ENCODE results near the gene APOH. TPM values are rescaled to one million over a fixed set of nuclear protein-coding genes. Genes with fewer than 3 reads are reported as not detected.

The APOH gene
- polyA plus RNA-seq, result not detected

GRCh38 chr17:66228887-66229782 is at the start of gene APOH:
APOH (minus strand) TSS chr17:66229415; CDS start chr17:66229379, 36 bp downstream.
- H3K9me3 ChIP-seq (ENCODE audit: control insufficient read depth in 2 of 2, insufficient read depth in 1 of 2, low read depth in 1 of 2, low read length in 1 of 2), result no peaks in the 10 kb centered on the region
- H3K4me3 ChIP-seq (ENCODE audit: low read depth in 1 of 2, low read length in 2 of 2), result no peak within 1 kb of the TSS
- no peaks in the 10 kb centered on the region for H3K27me3 ChIP-seq (ENCODE audit: control insufficient read depth in 1 of 2, insufficient read depth in 2 of 2, low read length in 2 of 2)
- no peak within 1 kb of the TSS for H3K27ac ChIP-seq (ENCODE audit: low read depth in 2 of 2, low read length in 1 of 2)
- WGBS, 2 donors, result 72 to 86% methylated on average over 20 of the region's 20 CpGs
- no peaks in the 10 kb centered on the region for H3K36me3 ChIP-seq (ENCODE audit: control insufficient read depth in 2 of 2, insufficient read depth in 2 of 2, low read length in 1 of 2)
- H3K4me1 ChIP-seq (ENCODE audit: control insufficient read depth in 2 of 2, insufficient read depth in 2 of 2, low read length in 1 of 2), result no peaks in the 10 kb centered on the region

GRCh38 chr17:66277191-66277590 is 48.0 kb upstream of the APOH start:
- WGBS, 2 donors, result 87 to 90% methylated on average over 2 of the region's 2 CpGs
- H3K36me3 ChIP-seq (ENCODE audit: control insufficient read depth in 2 of 2, insufficient read depth in 2 of 2, low read length in 1 of 2), result no peaks in the 10 kb centered on the region
- no peak overlapping the region for H3K4me3 ChIP-seq (ENCODE audit: low read depth in 1 of 2, low read length in 2 of 2)
- no peaks in the 10 kb centered on the region for H3K9me3 ChIP-seq (ENCODE audit: control insufficient read depth in 2 of 2, insufficient read depth in 1 of 2, low read depth in 1 of 2, low read length in 1 of 2)
- H3K4me1 ChIP-seq (ENCODE audit: control insufficient read depth in 2 of 2, insufficient read depth in 2 of 2, low read length in 1 of 2), result no peaks in the 10 kb centered on the region
- no peak overlapping the region for H3K27ac ChIP-seq (ENCODE audit: low read depth in 2 of 2, low read length in 1 of 2)
- H3K27me3 ChIP-seq (ENCODE audit: control insufficient read depth in 1 of 2, insufficient read depth in 2 of 2, low read length in 2 of 2), result no peaks in the 10 kb centered on the region

- WGBS, 2 donors, result 93% methylated on average over 3 of the region's 3 CpGs
- Histone ChIP-seq H3K36me3 (ENCODE audit: control insufficient read depth in 2 of 2, insufficient read depth in 2 of 2, low read length in 1 of 2) (no peaks in the 10 kb centered on the region), H3K9me3 (ENCODE audit: control insufficient read depth in 2 of 2, insufficient read depth in 1 of 2, low read depth in 1 of 2, low read length in 1 of 2) (no peaks in the 10 kb centered on the region), H3K4me3 (ENCODE audit: low read depth in 1 of 2, low read length in 2 of 2) (no peak overlapping the region), H3K4me1 (ENCODE audit: control insufficient read depth in 2 of 2, insufficient read depth in 2 of 2, low read length in 1 of 2) (no peaks in the 10 kb centered on the region), H3K27ac (ENCODE audit: low read depth in 2 of 2, low read length in 1 of 2) (no peak overlapping the region), H3K27me3 (ENCODE audit: control insufficient read depth in 1 of 2, insufficient read depth in 2 of 2, low read length in 2 of 2) (no peaks in the 10 kb centered on the region)
Observed at GRCh38 chr17:66276328-66276937, 47.2 kb upstream of the APOH start.

- Histone ChIP-seq H3K36me3 (ENCODE audit: control insufficient read depth in 2 of 2, insufficient read depth in 2 of 2, low read length in 1 of 2) (no peaks in the 10 kb centered on the region), H3K27me3 (ENCODE audit: control insufficient read depth in 1 of 2, insufficient read depth in 2 of 2, low read length in 2 of 2) (no peaks in the 10 kb centered on the region), H3K4me3 (ENCODE audit: low read depth in 1 of 2, low read length in 2 of 2) (no peak overlapping the region), H3K4me1 (ENCODE audit: control insufficient read depth in 2 of 2, insufficient read depth in 2 of 2, low read length in 1 of 2) (no peaks in the 10 kb centered on the region), H3K9me3 (ENCODE audit: control insufficient read depth in 2 of 2, insufficient read depth in 1 of 2, low read depth in 1 of 2, low read length in 1 of 2) (no peaks in the 10 kb centered on the region), H3K27ac (ENCODE audit: low read depth in 2 of 2, low read length in 1 of 2) (no peak overlapping the region)
- 60 to 65% methylated on average over 6 of the region's 6 CpGs for WGBS, 2 donors
Observed at GRCh38 chr17:66275651-66276050, 46.4 kb upstream of the APOH start.

- H3K4me1 ChIP-seq (ENCODE audit: control insufficient read depth in 2 of 2, insufficient read depth in 2 of 2, low read length in 1 of 2), result no peaks in the 10 kb centered on the region
- no peaks in the 10 kb centered on the region for H3K9me3 ChIP-seq (ENCODE audit: control insufficient read depth in 2 of 2, insufficient read depth in 1 of 2, low read depth in 1 of 2, low read length in 1 of 2)
- no peaks in the 10 kb centered on the region for H3K27me3 ChIP-seq (ENCODE audit: control insufficient read depth in 1 of 2, insufficient read depth in 2 of 2, low read length in 2 of 2)
- H3K4me3 ChIP-seq (ENCODE audit: low read depth in 1 of 2, low read length in 2 of 2), result no peak overlapping the region
- no peak overlapping the region for H3K27ac ChIP-seq (ENCODE audit: low read depth in 2 of 2, low read length in 1 of 2)
- H3K36me3 ChIP-seq (ENCODE audit: control insufficient read depth in 2 of 2, insufficient read depth in 2 of 2, low read length in 1 of 2), result no peaks in the 10 kb centered on the region
Observed at GRCh38 chr17:66273586-66273848, 44.3 kb upstream of the APOH start.

GRCh38 chr17:66272811-66273585 is 43.8 kb upstream of the APOH start:
- Histone ChIP-seq H3K27me3 (ENCODE audit: control insufficient read depth in 1 of 2, insufficient read depth in 2 of 2, low read length in 2 of 2) (no peaks in the 10 kb centered on the region), H3K4me3 (ENCODE audit: low read depth in 1 of 2, low read length in 2 of 2) (no peak overlapping the region), H3K27ac (ENCODE audit: low read depth in 2 of 2, low read length in 1 of 2) (no peak overlapping the region), H3K4me1 (ENCODE audit: control insufficient read depth in 2 of 2, insufficient read depth in 2 of 2, low read length in 1 of 2) (no peaks in the 10 kb centered on the region), H3K36me3 (ENCODE audit: control insufficient read depth in 2 of 2, insufficient read depth in 2 of 2, low read length in 1 of 2) (no peaks in the 10 kb centered on the region), H3K9me3 (ENCODE audit: control insufficient read depth in 2 of 2, insufficient read depth in 1 of 2, low read depth in 1 of 2, low read length in 1 of 2) (no peaks in the 10 kb centered on the region)
- 35 to 50% methylated on average over 5 of the region's 5 CpGs for WGBS, 2 donors

GRCh38 chr17:66271512-66271911 is 42.3 kb upstream of the APOH start:
- no peaks in the 10 kb centered on the region for H3K36me3 ChIP-seq (ENCODE audit: control insufficient read depth in 2 of 2, insufficient read depth in 2 of 2, low read length in 1 of 2)
- H3K27ac ChIP-seq (ENCODE audit: low read depth in 2 of 2, low read length in 1 of 2), result no peak overlapping the region
- 98 to 99% methylated on average over 3 of the region's 3 CpGs for WGBS, 2 donors
- no peaks in the 10 kb centered on the region for H3K4me1 ChIP-seq (ENCODE audit: control insufficient read depth in 2 of 2, insufficient read depth in 2 of 2, low read length in 1 of 2)
- H3K9me3 ChIP-seq (ENCODE audit: control insufficient read depth in 2 of 2, insufficient read depth in 1 of 2, low read depth in 1 of 2, low read length in 1 of 2), result no peaks in the 10 kb centered on the region
- no peak overlapping the region for H3K4me3 ChIP-seq (ENCODE audit: low read depth in 1 of 2, low read length in 2 of 2)
- no peaks in the 10 kb centered on the region for H3K27me3 ChIP-seq (ENCODE audit: control insufficient read depth in 1 of 2, insufficient read depth in 2 of 2, low read length in 2 of 2)

- H3K9me3 ChIP-seq (ENCODE audit: control insufficient read depth in 2 of 2, insufficient read depth in 1 of 2, low read depth in 1 of 2, low read length in 1 of 2), result no peaks in the 10 kb centered on the region
- H3K27ac ChIP-seq (ENCODE audit: low read depth in 2 of 2, low read length in 1 of 2), result no peak overlapping the region
- no peaks in the 10 kb centered on the region for H3K36me3 ChIP-seq (ENCODE audit: control insufficient read depth in 2 of 2, insufficient read depth in 2 of 2, low read length in 1 of 2)
- H3K27me3 ChIP-seq (ENCODE audit: control insufficient read depth in 1 of 2, insufficient read depth in 2 of 2, low read length in 2 of 2), result no peaks in the 10 kb centered on the region
- 89 to 93% methylated on average over 2 of the region's 2 CpGs for WGBS, 2 donors
- no peak overlapping the region for H3K4me3 ChIP-seq (ENCODE audit: low read depth in 1 of 2, low read length in 2 of 2)
- no peaks in the 10 kb centered on the region for H3K4me1 ChIP-seq (ENCODE audit: control insufficient read depth in 2 of 2, insufficient read depth in 2 of 2, low read length in 1 of 2)
Observed at GRCh38 chr17:66270106-66270505, 40.9 kb upstream of the APOH start.

GRCh38 chr17:66268247-66268927 is 39.2 kb upstream of the APOH start:
- WGBS, 2 donors, result 44 to 56% methylated on average over 8 of the region's 8 CpGs
- H3K4me1 ChIP-seq (ENCODE audit: control insufficient read depth in 2 of 2, insufficient read depth in 2 of 2, low read length in 1 of 2), result no peaks in the 10 kb centered on the region

More at GRCh38 chr17:66268247-66268927, 39.2 kb upstream of the APOH start:
- no peaks in the 10 kb centered on the region for H3K36me3 ChIP-seq (ENCODE audit: control insufficient read depth in 2 of 2, insufficient read depth in 2 of 2, low read length in 1 of 2)
- no peaks in the 10 kb centered on the region for H3K9me3 ChIP-seq (ENCODE audit: control insufficient read depth in 2 of 2, insufficient read depth in 1 of 2, low read depth in 1 of 2, low read length in 1 of 2)
- no peak overlapping the region for H3K27ac ChIP-seq (ENCODE audit: low read depth in 2 of 2, low read length in 1 of 2)
- no peak overlapping the region for H3K4me3 ChIP-seq (ENCODE audit: low read depth in 1 of 2, low read length in 2 of 2)
- no peaks in the 10 kb centered on the region for H3K27me3 ChIP-seq (ENCODE audit: control insufficient read depth in 1 of 2, insufficient read depth in 2 of 2, low read length in 2 of 2)

All from esophagus (tissue), 2 donors.